Measurements from ENCODE around the gene ABCF2. TPM values are rescaled to one million over a fixed set of nuclear protein-coding genes. Genes with fewer than 3 reads are reported as not detected.

ABCF2 gene
- total RNA-seq, 1 donor from 2014 or later: 30.5 TPM

DNA sequence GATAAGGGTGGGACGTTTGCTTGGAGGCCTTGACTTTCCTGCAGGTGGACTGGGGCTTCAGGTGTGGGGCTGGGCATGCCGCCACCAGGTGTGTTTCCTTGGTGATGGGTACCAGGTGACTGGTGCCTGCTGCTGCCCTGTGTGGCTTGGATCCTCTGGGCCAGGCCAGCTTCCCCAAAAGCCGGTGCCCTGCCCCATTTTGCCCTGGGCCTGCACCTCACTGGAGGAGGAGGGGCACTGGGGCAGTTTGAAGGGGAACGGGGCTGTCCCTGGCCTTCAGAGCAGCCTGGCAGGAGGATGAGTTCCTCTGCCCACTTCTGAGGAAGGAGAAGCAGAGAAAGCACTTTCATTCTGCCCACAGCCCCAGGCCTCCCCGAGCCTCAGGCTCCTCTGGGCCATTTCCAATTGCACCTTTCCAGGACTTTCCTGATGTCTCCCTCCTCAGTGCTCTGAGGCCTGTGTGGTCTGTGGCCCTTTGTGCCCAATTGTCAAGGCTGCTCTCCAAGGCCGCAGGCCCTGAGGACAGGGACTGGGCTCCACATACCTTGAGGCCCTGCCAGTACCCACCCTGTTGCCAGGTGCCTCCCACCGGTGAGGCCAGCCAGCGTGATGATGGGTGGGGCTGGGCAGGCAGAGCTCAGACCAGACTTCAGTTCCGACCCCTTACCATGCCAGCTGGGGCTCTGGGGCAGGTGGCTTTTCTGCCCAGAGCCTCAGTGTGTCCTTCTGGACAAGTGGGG is 46.8 kb upstream of the ABCF2 start:
- intact Hi-C loops (cut with micrococcal nuclease): no loop called here
- Histone ChIP-seq H3K27ac (replicated peaks) (no peak overlapping the region), H3K4me3 (no peak overlapping the region), H3K36me3 (no peaks in the 10 kb centered on the region), H3K27me3 (ENCODE audit: low read depth) (peaks cover 21% of the 10 kb centered on the region), H3K9me3 (replicated peaks) (no peaks in the 10 kb centered on the region), H3K4me1 (peaks cover 23% of the 10 kb centered on the region)
- no peak for DNase-seq
- TF ChIP-seq, protein P1, sequence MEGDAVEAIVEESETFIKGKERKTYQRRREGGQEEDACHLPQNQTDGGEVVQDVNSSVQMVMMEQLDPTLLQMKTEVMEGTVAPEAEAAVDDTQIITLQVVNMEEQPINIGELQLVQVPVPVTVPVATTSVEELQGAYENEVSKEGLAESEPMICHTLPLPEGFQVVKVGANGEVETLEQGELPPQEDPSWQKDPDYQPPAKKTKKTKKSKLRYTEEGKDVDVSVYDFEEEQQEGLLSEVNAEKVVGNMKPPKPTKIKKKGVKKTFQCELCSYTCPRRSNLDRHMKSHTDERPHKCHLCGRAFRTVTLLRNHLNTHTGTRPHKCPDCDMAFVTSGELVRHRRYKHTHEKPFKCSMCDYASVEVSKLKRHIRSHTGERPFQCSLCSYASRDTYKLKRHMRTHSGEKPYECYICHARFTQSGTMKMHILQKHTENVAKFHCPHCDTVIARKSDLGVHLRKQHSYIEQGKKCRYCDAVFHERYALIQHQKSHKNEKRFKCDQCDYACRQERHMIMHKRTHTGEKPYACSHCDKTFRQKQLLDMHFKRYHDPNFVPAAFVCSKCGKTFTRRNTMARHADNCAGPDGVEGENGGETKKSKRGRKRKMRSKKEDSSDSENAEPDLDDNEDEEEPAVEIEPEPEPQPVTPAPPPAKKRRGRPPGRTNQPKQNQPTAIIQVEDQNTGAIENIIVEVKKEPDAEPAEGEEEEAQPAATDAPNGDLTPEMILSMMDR (IDR thresholded peaks at IDR 0.05; ENCODE audit: borderline replicate concordance): no peak

DNA sequence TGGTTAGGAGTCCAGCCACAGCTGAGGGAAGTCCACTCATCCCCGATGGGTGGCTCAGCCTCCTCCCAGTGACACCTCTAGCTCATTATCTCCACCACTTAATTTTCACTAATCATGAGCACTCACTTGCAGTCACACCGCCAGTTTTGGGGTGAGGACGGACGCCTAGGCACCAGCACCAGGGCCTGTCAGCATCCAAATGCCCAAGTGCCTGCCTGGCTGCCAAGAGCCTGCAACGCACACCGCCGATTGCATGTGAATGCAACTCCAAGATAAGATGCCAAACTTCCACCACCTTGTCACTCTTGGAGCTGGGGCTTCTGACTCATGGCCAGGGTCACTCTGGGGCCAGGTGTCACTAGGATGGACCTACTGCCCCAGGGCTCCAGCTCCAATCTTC is 45.9 kb upstream of the ABCF2 start:
- Histone ChIP-seq H3K27me3 (ENCODE audit: low read depth) (peaks cover 16% of the 10 kb centered on the region), H3K4me3 (no peak overlapping the region), H3K9me3 (replicated peaks) (no peaks in the 10 kb centered on the region), H3K36me3 (no peaks in the 10 kb centered on the region), H3K27ac (replicated peaks) (no peak overlapping the region), H3K4me1 (peaks cover 23% of the 10 kb centered on the region)
- TF ChIP-seq, protein P1 (IDR thresholded peaks at IDR 0.05; ENCODE audit: borderline replicate concordance): no peak
- intact Hi-C loops (cut with micrococcal nuclease): no loop called here
- DNase-seq: no peak

DNA sequence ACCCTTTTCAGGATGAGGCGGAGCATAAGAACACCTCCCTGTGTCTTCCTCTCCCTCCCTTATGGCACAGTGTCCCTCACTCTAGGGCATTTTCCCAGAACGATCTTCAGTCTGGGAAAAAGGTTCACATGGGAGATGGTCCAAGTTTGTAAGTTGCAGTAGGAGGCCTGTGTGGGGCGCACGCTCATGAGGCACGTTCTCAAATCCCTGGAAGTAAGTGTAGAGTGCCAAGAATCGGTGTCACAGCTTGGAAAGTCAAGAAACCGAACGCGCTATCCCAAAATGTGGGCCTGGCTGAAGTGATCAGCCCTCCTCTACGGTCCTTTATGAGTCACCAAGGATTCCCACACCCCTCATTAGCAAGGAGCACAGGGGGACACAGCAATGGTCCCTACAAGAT is 45.4 kb upstream of the ABCF2 start:
- no peaks in the 10 kb centered on the region for H3K9me3 ChIP-seq (replicated peaks)
- no peak for DNase-seq
- H3K4me3 ChIP-seq: no peak overlapping the region
- H3K36me3 ChIP-seq: no peaks in the 10 kb centered on the region
- H3K4me1 ChIP-seq: peaks cover 19% of the 10 kb centered on the region
- TF ChIP-seq, protein P1 (IDR thresholded peaks at IDR 0.05; ENCODE audit: borderline replicate concordance): no peak
- H3K27ac ChIP-seq (replicated peaks): no peak overlapping the region
- H3K27me3 ChIP-seq (ENCODE audit: low read depth): peaks cover 11% of the 10 kb centered on the region
- intact Hi-C loops (cut with micrococcal nuclease): no loop called here

DNA sequence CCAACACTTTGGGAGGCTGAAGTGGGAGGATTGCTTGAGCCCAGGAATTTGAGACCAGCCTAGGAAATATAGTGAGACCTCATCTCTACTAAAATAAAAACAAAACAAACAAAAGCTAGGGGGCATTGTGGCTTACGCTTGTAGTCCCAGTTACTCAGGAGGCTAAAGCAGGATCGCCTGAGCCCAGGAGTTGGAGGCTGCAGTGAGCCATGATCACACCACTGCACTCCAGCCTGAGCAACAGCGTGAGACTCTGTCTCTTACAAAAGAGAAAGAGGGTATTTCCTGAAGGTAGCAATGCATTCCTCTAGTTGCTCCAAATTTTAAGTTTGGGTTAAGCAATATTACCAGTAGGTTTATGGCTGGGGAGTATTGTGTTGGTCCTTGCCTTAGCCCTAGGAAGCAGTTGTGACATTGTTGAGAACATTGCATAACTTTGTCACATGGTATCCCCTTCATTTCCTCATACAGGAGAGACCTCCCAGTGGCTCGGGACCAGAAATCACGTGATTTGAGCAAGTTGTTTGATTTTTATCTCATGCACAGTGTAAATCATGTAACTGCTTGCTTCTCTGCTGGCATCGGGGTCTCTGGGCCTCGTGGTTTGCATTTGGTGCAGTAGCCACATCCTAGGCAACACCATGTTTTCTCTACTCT is 44.8 kb upstream of the ABCF2 start:
- DNase-seq: no peak
- no peak overlapping the region for H3K27ac ChIP-seq (replicated peaks)

GRCh38 chr7:151269511-151269910 is 42.5 kb upstream of the ABCF2 start:
- Histone ChIP-seq H3K9me3 (replicated peaks) (no peaks in the 10 kb centered on the region), H3K36me3 (no peaks in the 10 kb centered on the region), H3K4me3 (no peak overlapping the region), H3K4me1 (peaks cover 15% of the 10 kb centered on the region), H3K27ac (replicated peaks) (no peak overlapping the region), H3K27me3 (ENCODE audit: low read depth) (peaks cover 14% of the 10 kb centered on the region)
- intact Hi-C loops (cut with micrococcal nuclease): no loop called here
- no peak for DNase-seq
- TF ChIP-seq, protein P1 (IDR thresholded peaks at IDR 0.05; ENCODE audit: borderline replicate concordance): no peak

More for the DNA sequence above, 44.8 kb upstream of the ABCF2 start:
- H3K36me3 ChIP-seq: no peaks in the 10 kb centered on the region
- intact Hi-C loops (cut with micrococcal nuclease): no loop called here
- TF ChIP-seq, protein P1 (IDR thresholded peaks at IDR 0.05; ENCODE audit: borderline replicate concordance): no peak
- H3K9me3 ChIP-seq (replicated peaks): no peaks in the 10 kb centered on the region
- H3K27me3 ChIP-seq (ENCODE audit: low read depth): peaks cover 8% of the 10 kb centered on the region
- peaks cover 15% of the 10 kb centered on the region for H3K4me1 ChIP-seq
- H3K4me3 ChIP-seq: no peak overlapping the region

Data from left ventricle myocardium inferior (tissue), 1 donor.